MCF 10A (cell line): Measurements from ENCODE around the gene RAD51B. TPM values are rescaled to one million over a fixed set of nuclear protein-coding genes. Genes with fewer than 3 reads are reported as not detected.
"Not testable (repeated sequence)": the region's sequence is repeated elsewhere in the genome, so short reads cannot be mapped to it uniquely, and the experiment has no call there.

ENCODE experiments used
- BruUV-seq: library from RNA; stranded (reverse); fragments of 400-500 nt; replicated peaks from 2 replicates; lab custom pipeline; 2021; lab: Mats Ljungman, UMichigan
- CTCF ChIA-PET: fragments of 300-600 bp; sonication (Branson Sonifier 250); formaldehyde crosslinking; extraction: SDS; loops from one replicate; lab custom pipeline; 2021; ENCODE audit warnings: antibody characterized with exemption, inconsistent platforms; lab: Yijun Ruan, JAX
- POLR2A ChIA-PET: fragments of 300-600, 350-650 bp; sonication (Branson Sonifier 250); formaldehyde crosslinking; extraction: SDS; loops from one replicate; lab custom pipeline; 2020; ENCODE audit warnings: antibody characterized with exemption, inconsistent platforms; lab: Yijun Ruan, JAX
- DNase-seq: peaks from one replicate; pipeline ENCODE4 v3.0.0-alpha.2; 2018; ENCODE audit not compliant: unreplicated experiment
- H3K27ac Mint-ChIP-seq: one replicate; pipeline ENCODE4 v1.8.0; 2022; ENCODE audit warnings: mild to moderate bottlenecking, low read depth, mixed read lengths; ENCODE audit not compliant: unreplicated experiment
- H3K27me3 Mint-ChIP-seq: one replicate; pipeline ENCODE4 v1.8.0; 2022; ENCODE audit warnings: mixed read lengths; ENCODE audit not compliant: insufficient read depth, unreplicated experiment
- H3K36me3 Mint-ChIP-seq: one replicate; pipeline ENCODE4 v1.8.0; 2022; ENCODE audit warnings: mild to moderate bottlenecking, moderate library complexity, mixed read lengths; ENCODE audit not compliant: insufficient read depth, unreplicated experiment
- H3K4me1 Mint-ChIP-seq: one replicate; pipeline ENCODE4 v1.8.0; 2022; ENCODE audit warnings: mixed read lengths; ENCODE audit not compliant: insufficient read depth, unreplicated experiment
- H3K4me3 Mint-ChIP-seq: one replicate; pipeline ENCODE4 v1.8.0; 2022; ENCODE audit warnings: mild to moderate bottlenecking, moderate library complexity, mixed read lengths; ENCODE audit not compliant: unreplicated experiment
- H3K9me3 Mint-ChIP-seq: one replicate; pipeline ENCODE4 v1.8.0; 2022; ENCODE audit warnings: mixed read lengths; ENCODE audit not compliant: unreplicated experiment
- intact Hi-C: fragments of 100-400 bp; cut with micrococcal nuclease; formaldehyde crosslinking; loops from 2 replicates; pipeline ENCODE4 v1.14.1; 2022
- total RNA-seq: library from RNA; stranded (reverse); gene quantifications from 2 replicates; pipeline ENCODE4 v1.2.3, GENCODE V29; 2022
- TF ChIP-seq, protein P1 (sequence below): fragments of 200-600 bp; IDR thresholded peaks from one replicate; pipeline ENCODE4 v1.8.0; 2022; ENCODE audit warnings: antibody characterized with exemption, mild to moderate bottlenecking; ENCODE audit not compliant: unreplicated experiment

RAD51B gene
- total RNA-seq, 1 experiment from 2014 or later: 14.6 TPM

DNA sequence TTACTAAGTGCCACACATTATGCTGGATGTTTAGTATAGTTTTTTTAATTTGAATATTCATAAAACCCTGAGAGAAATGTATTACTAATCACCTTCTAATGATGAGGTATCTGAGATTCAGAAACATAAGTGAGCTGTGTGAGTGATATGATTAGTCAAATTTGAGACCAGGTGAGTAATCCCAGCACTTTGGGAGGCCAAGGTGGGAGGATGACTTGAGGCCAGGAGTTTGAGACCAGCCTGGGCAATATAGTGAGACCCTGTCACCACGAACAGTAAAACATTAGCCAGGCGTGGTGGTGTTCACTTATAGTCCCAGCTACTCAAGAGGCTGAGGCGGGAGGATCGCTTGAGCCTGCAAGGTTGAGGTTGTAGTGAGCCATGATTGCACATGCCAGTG is 438.4 kb downstream of the RAD51B start:
- H3K36me3 Mint-ChIP-seq: peaks cover 7% of the 10 kb centered on the region
- H3K4me3 Mint-ChIP-seq: no peak overlapping the region
- ChIA-PET CTCF (no interaction called here), POLR2A (no interaction called here)
- no TSS peak for BruUV-seq
- intact Hi-C loops: no loop called here
- H3K4me1 Mint-ChIP-seq: peaks cover 28% of the 10 kb centered on the region
- no peak for DNase-seq
- H3K27me3 Mint-ChIP-seq: no peaks in the 10 kb centered on the region
- H3K27ac Mint-ChIP-seq: no peak overlapping the region
- TF ChIP-seq, protein P1, sequence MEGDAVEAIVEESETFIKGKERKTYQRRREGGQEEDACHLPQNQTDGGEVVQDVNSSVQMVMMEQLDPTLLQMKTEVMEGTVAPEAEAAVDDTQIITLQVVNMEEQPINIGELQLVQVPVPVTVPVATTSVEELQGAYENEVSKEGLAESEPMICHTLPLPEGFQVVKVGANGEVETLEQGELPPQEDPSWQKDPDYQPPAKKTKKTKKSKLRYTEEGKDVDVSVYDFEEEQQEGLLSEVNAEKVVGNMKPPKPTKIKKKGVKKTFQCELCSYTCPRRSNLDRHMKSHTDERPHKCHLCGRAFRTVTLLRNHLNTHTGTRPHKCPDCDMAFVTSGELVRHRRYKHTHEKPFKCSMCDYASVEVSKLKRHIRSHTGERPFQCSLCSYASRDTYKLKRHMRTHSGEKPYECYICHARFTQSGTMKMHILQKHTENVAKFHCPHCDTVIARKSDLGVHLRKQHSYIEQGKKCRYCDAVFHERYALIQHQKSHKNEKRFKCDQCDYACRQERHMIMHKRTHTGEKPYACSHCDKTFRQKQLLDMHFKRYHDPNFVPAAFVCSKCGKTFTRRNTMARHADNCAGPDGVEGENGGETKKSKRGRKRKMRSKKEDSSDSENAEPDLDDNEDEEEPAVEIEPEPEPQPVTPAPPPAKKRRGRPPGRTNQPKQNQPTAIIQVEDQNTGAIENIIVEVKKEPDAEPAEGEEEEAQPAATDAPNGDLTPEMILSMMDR: no peak
- H3K9me3 Mint-ChIP-seq: no peaks in the 10 kb centered on the region

DNA sequence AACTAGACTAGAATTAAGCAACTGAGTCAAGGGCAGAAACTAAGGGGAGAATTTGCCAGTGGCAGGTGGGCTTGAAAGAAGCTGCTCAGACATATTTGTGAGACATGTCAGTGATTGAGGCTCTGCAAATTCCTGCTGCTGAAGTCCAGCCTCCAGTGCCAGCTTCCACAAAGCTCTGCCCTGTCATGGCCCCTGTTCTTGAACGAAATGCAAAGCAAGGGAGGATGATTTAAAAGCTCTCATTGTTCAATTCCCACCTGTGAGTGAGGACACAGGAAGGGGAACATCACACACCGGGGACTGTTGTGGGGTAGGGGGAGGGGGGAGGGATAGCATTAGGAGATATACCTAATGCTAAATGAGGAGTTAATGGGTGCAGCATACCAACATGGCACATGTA is 439.4 kb downstream of the RAD51B start:
- BruUV-seq, DNase-seq, H3K27me3 Mint-ChIP-seq, H3K36me3 Mint-ChIP-seq, intact Hi-C loops, H3K9me3 Mint-ChIP-seq, H3K27ac Mint-ChIP-seq, H3K4me3 Mint-ChIP-seq: not testable (repeated sequence)
- ChIA-PET POLR2A (interaction anchor here (1.1 to 1.6 kb wide), 2 partner anchors 11 to 25 kb away, joined by 3 read pairs; no protein-coding TSS in a partner anchor), CTCF (interaction anchor here (0.6 to 1.2 kb wide), 5 partner anchors 10 to 558 kb away, joined by 3 to 4 read pairs (median 3); no protein-coding TSS in a partner anchor)
- peaks cover 22% of the 10 kb centered on the region for H3K4me1 Mint-ChIP-seq

- no peaks in the 10 kb centered on the region for H3K27me3 Mint-ChIP-seq
- H3K9me3 Mint-ChIP-seq: no peaks in the 10 kb centered on the region
- no TSS peak for BruUV-seq
- TF ChIP-seq, protein P1: no peak
- peaks cover 17% of the 10 kb centered on the region for H3K4me1 Mint-ChIP-seq
- DNase-seq: no peak
- H3K36me3 Mint-ChIP-seq: peaks cover 7% of the 10 kb centered on the region
- ChIA-PET CTCF (interaction anchor here (1.0 kb wide), 1 partner anchor 11 kb away, joined by 4 read pairs; no protein-coding TSS in a partner anchor), POLR2A (interaction anchor here (0.7 to 1.6 kb wide), 5 partner anchors 9 to 536 kb away, joined by 3 read pairs; no protein-coding TSS in a partner anchor)
- no peak overlapping the region for H3K4me3 Mint-ChIP-seq
- no peak overlapping the region for H3K27ac Mint-ChIP-seq
- intact Hi-C loops: no loop called here
Measured at GRCh38 chr14:68260121-68260520, 440.5 kb downstream of the RAD51B start.

GRCh38 chr14:68261092-68261842 is 441.7 kb downstream of the RAD51B start:
- intact Hi-C loops: no loop called here
- Mint-ChIP-seq H3K27me3 (no peaks in the 10 kb centered on the region), H3K27ac (no peak overlapping the region), H3K4me1 (peaks cover 6% of the 10 kb centered on the region), H3K36me3 (no peaks in the 10 kb centered on the region), H3K4me3 (no peak overlapping the region), H3K9me3 (no peaks in the 10 kb centered on the region)
- BruUV-seq: no TSS peak
- ChIA-PET POLR2A (interaction anchor here (0.9 kb wide), 1 partner anchor 10 kb away, joined by 3 read pairs; no protein-coding TSS in a partner anchor), CTCF (no interaction called here)
- TF ChIP-seq, protein P1: no peak
- no peak for DNase-seq
